GM23338 (cell line): ENCODE measurements around the gene ASPHD2. TPM values are rescaled to one million over a fixed set of nuclear protein-coding genes. Genes with fewer than 3 reads are reported as not detected.

ENCODE experiments used
- ATAC-seq: fragments of 200-7000 bp; cut with Tn5 transposase; 3 replicates; pipeline ENCODE4 v1.9.1; 2020
- DNase-seq: peaks from one replicate; pipeline ENCODE4 v3.0.0-alpha.2; 2015; ENCODE audit warnings: low spot score
- H2AFZ ChIP-seq: fragments of 200-600 bp; sonication (generic); 2 replicates; pipeline ENCODE4 v1.8.0; 2016; ENCODE audit warnings: antibody characterized with exemption, mild to moderate bottlenecking, moderate library complexity
- H3F3A ChIP-seq: fragments of 200-600 bp; sonication (generic); replicated peaks from 2 replicates; pipeline ENCODE4 v1.8.0; 2017; ENCODE audit warnings: antibody characterized with exemption, mixed run types, low read depth
- H3K27ac ChIP-seq: fragments of 200-600 bp; sonication (generic); 2 replicates; pipeline ENCODE4 v1.6.1; 2016; ENCODE audit warnings: low read depth
- H3K27me3 ChIP-seq: fragments of 200-600 bp; sonication (generic); 2 replicates; pipeline ENCODE4 v1.8.0; 2016; ENCODE audit warnings: mild to moderate bottlenecking, mixed run types, moderate library complexity; ENCODE audit not compliant: insufficient read depth
- H3K36me3 ChIP-seq: fragments of 200-600 bp; sonication (generic); 2 replicates; pipeline ENCODE4 v1.8.0; 2016; ENCODE audit warnings: mild to moderate bottlenecking; ENCODE audit not compliant: insufficient read depth
- H3K4me1 ChIP-seq: fragments of 200-600 bp; sonication (generic); 2 replicates; pipeline ENCODE4 v1.8.0; 2016; ENCODE audit warnings: mild to moderate bottlenecking, moderate library complexity; ENCODE audit not compliant: insufficient read depth
- H3K4me2 ChIP-seq: fragments of 200-600 bp; sonication (generic); 2 replicates; pipeline ENCODE4 v1.7.1; 2017; ENCODE audit warnings: mixed run types
- H3K4me3 ChIP-seq: fragments of 200-600 bp; sonication (generic); 2 replicates; pipeline ENCODE4 v1.6.1; 2016; ENCODE audit warnings: mixed run types
- H3K79me2 ChIP-seq: fragments of 200-600 bp; sonication (generic); replicated peaks from 2 replicates; pipeline ENCODE4 v1.8.0; 2017; ENCODE audit warnings: mild to moderate bottlenecking; ENCODE audit not compliant: insufficient read depth
- H3K9me2 ChIP-seq: fragments of 200-600 bp; sonication (generic); 2 replicates; pipeline ENCODE4 v1.8.0; 2017; ENCODE audit not compliant: insufficient read depth
- H4K20me1 ChIP-seq: fragments of 200-600 bp; sonication (generic); replicated peaks from 2 replicates; pipeline ENCODE4 v1.8.0; 2017; ENCODE audit warnings: mild to moderate bottlenecking; ENCODE audit not compliant: insufficient read depth
- H3K27ac Mint-ChIP-seq: 2 replicates; pipeline ENCODE4 v1.8.0; 2020; ENCODE audit warnings: inconsistent platforms, mild to moderate bottlenecking, moderate library complexity, mixed read lengths
- H3K27me3 Mint-ChIP-seq: 3 replicates; pipeline ENCODE4 v1.8.0; 2022; ENCODE audit warnings: low read depth, mild to moderate bottlenecking, moderate library complexity, mixed read lengths, inconsistent platforms; ENCODE audit not compliant: insufficient read depth, poor library complexity
- H3K36me3 Mint-ChIP-seq: 3 replicates; pipeline ENCODE4 v1.8.0; 2021; ENCODE audit warnings: low read depth, mild to moderate bottlenecking, inconsistent platforms, moderate library complexity, mixed read lengths
- H3K4me1 Mint-ChIP-seq: 3 replicates; pipeline ENCODE4 v1.8.0; 2020; ENCODE audit warnings: mild to moderate bottlenecking, inconsistent platforms, mixed read lengths
- H3K4me3 Mint-ChIP-seq: 3 replicates; pipeline ENCODE4 v1.8.0; 2021; ENCODE audit warnings: moderate library complexity, mild to moderate bottlenecking, inconsistent platforms, mixed read lengths
- H3K9me3 Mint-ChIP-seq: 3 replicates; pipeline ENCODE4 v1.8.0; 2020; ENCODE audit warnings: moderate library complexity, mild to moderate bottlenecking, inconsistent platforms, mixed read lengths
- CREB1 ChIP-seq: fragments of 250-450 bp; sonication (Bioruptor Pico); IDR thresholded peaks from 2 replicates; pipeline ENCODE4 v1.5.0; 2020; ENCODE audit warnings: low read depth, mild to moderate bottlenecking, moderate library complexity
- EZH2 ChIP-seq: fragments of 200-600 bp; sonication (generic); IDR thresholded peaks from one replicate; pipeline ENCODE4 v1.8.0; 2017; ENCODE audit warnings: antibody characterized with exemption, mild to moderate bottlenecking, low read depth; ENCODE audit not compliant: unreplicated experiment
- POLR2AphosphoS5 ChIP-seq: IDR thresholded peaks from 2 replicates; pipeline ENCODE4 v1.6.1; 2016; ENCODE audit warnings: antibody characterized with exemption, low read depth
- ZNF331 ChIP-seq: fragments of 250-450 bp; sonication (Bioruptor Pico); IDR thresholded peaks from 2 replicates; pipeline ENCODE4 v1.5.0; 2020; ENCODE audit warnings: low read depth, mild to moderate bottlenecking, moderate library complexity
- polyA plus RNA-seq: library from polyadenylated mRNA; unstranded; fragments of >200 nt; fragmentation: Nextera tagmentation; extraction: Ambion mirVana; gene quantifications from 2 replicates; pipeline ENCODE4 v1.2.1, GENCODE V29; 2016
- total RNA-seq: library from RNA; depleted of rRNA; stranded (reverse); fragments of >200 nt; shearing (Covaris generic); gene quantifications from 2 replicates; pipeline ENCODE4 v1.2.3, GENCODE V29; 2014
- TF ChIP-seq, protein P1 (sequence below): IDR thresholded peaks from one replicate; pipeline ENCODE4 v1.6.1; 2018; ENCODE audit warnings: antibody characterized with exemption; ENCODE audit not compliant: unreplicated experiment
- TF ChIP-seq, protein P2 (sequence below): IDR thresholded peaks from 2 replicates; pipeline ENCODE4 v1.6.1; 2016; ENCODE audit warnings: antibody characterized with exemption

The ASPHD2 gene
- total and polyA plus RNA-seq, 2 experiments from 2014 or later: 6.0 to 9.3 TPM

DNA sequence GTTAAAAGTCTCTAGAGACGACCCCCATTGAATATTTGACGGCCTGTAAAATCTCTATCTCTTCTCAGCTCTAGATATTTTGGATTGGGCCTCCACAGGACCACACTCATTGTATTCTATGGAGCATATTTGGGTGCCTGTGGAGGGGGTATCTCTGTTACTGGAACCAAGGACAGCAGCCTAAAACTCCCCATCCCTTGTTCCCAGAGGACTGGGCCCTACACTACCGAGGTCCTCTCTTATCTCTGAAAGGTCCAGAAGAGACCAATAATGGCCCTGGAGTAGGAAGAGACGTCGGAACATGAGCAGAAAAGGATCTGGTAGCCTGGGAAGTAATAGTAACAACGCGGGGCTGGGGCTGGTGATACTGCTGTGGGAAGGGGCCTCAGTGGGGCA is 54.0 kb downstream of the ASPHD2 start:
- no peaks in the 10 kb centered on the region for H3K9me2 ChIP-seq
- H4K20me1 ChIP-seq: peaks cover 9% of the 10 kb centered on the region; the same call in 1 of the 2 replicates
- H3K9me3 Mint-ChIP-seq: 0 out of 3 replicates have a peak, but pooled peaks cover 2% of the 10 kb centered on the region
- H3K36me3 ChIP-seq: peaks cover 14% of the 10 kb centered on the region
- peak overlapping the region; percentile 88 for H2AFZ ChIP-seq
- peak overlapping the region; percentile 98 for H3K27ac Mint-ChIP-seq
- peaks cover 43% of the 10 kb centered on the region for H3K4me1 Mint-ChIP-seq
- DNase-seq (no peak), ATAC-seq (peak; percentile 17)
- peak overlapping the region; percentile 100 for H3K4me2 ChIP-seq
- H3K79me2 ChIP-seq: peaks cover 76% of the 10 kb centered on the region
- H3K36me3 Mint-ChIP-seq: peaks cover 22% of the 10 kb centered on the region
- peaks cover 27% of the 10 kb centered on the region for H3K4me1 ChIP-seq
- H3K4me3 ChIP-seq: peak overlapping the region; percentile 99
- peaks cover 2% of the 10 kb centered on the region for H3K27me3 Mint-ChIP-seq
- H3F3A ChIP-seq: peaks cover 20% of the 10 kb centered on the region
- peak overlapping the region; percentile 98 for H3K4me3 Mint-ChIP-seq
- no peaks in the 10 kb centered on the region for H3K27me3 ChIP-seq
- TF ChIP-seq, protein P1, sequence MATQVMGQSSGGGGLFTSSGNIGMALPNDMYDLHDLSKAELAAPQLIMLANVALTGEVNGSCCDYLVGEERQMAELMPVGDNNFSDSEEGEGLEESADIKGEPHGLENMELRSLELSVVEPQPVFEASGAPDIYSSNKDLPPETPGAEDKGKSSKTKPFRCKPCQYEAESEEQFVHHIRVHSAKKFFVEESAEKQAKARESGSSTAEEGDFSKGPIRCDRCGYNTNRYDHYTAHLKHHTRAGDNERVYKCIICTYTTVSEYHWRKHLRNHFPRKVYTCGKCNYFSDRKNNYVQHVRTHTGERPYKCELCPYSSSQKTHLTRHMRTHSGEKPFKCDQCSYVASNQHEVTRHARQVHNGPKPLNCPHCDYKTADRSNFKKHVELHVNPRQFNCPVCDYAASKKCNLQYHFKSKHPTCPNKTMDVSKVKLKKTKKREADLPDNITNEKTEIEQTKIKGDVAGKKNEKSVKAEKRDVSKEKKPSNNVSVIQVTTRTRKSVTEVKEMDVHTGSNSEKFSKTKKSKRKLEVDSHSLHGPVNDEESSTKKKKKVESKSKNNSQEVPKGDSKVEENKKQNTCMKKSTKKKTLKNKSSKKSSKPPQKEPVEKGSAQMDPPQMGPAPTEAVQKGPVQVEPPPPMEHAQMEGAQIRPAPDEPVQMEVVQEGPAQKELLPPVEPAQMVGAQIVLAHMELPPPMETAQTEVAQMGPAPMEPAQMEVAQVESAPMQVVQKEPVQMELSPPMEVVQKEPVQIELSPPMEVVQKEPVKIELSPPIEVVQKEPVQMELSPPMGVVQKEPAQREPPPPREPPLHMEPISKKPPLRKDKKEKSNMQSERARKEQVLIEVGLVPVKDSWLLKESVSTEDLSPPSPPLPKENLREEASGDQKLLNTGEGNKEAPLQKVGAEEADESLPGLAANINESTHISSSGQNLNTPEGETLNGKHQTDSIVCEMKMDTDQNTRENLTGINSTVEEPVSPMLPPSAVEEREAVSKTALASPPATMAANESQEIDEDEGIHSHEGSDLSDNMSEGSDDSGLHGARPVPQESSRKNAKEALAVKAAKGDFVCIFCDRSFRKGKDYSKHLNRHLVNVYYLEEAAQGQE: peak; percentile 20
- no peak for TF ChIP-seq EZH2
- TF ChIP-seq POLR2AphosphoS5: no peak
- no peak for TF ChIP-seq CREB1 (CRISPR knock-in tag)
- H3K27ac ChIP-seq: peak overlapping the region; percentile 99

- Histone ChIP-seq H2AFZ (peak within 1 kb of the TSS; percentile 94), H3K4me3 (peak within 1 kb of the TSS; percentile 99), H3K79me2 (peaks cover 73% of the 10 kb centered on the region), H3F3A (peaks cover 25% of the 10 kb centered on the region), H3K27ac (peak within 1 kb of the TSS; percentile 99), H3K9me2 (no peaks in the 10 kb centered on the region), H4K20me1 (peaks cover 9% of the 10 kb centered on the region; the same call in 1 of the 2 replicates), H3K27me3 (no peaks in the 10 kb centered on the region), H3K36me3 (peaks cover 18% of the 10 kb centered on the region), H3K4me2 (peak within 1 kb of the TSS; percentile 100), H3K4me1 (peaks cover 27% of the 10 kb centered on the region)
- Mint-ChIP-seq H3K27ac (peak within 1 kb of the TSS; percentile 98), H3K9me3 (0 out of 3 replicates have a peak, but pooled peaks cover 2% of the 10 kb centered on the region), H3K27me3 (peaks cover 2% of the 10 kb centered on the region), H3K36me3 (peaks cover 26% of the 10 kb centered on the region), H3K4me3 (peak within 1 kb of the TSS; percentile 98), H3K4me1 (peaks cover 43% of the 10 kb centered on the region)
- peak; percentile 97 for DNase-seq
- ATAC-seq: peak; percentile 94
- TF ChIP-seq POLR2AphosphoS5 (peak; percentile 94), ZNF331 (CRISPR knock-in tag) (no peak), CREB1 (CRISPR knock-in tag) (peak; percentile 100)
- TF ChIP-seq, protein P2, sequence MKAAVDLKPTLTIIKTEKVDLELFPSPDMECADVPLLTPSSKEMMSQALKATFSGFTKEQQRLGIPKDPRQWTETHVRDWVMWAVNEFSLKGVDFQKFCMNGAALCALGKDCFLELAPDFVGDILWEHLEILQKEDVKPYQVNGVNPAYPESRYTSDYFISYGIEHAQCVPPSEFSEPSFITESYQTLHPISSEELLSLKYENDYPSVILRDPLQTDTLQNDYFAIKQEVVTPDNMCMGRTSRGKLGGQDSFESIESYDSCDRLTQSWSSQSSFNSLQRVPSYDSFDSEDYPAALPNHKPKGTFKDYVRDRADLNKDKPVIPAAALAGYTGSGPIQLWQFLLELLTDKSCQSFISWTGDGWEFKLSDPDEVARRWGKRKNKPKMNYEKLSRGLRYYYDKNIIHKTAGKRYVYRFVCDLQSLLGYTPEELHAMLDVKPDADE: 0 out of 2 replicates have a peak, but pooled peaks have one; percentile 57
Observed at GRCh38 chr22:26483439-26484359, 54.6 kb downstream of the ASPHD2 start, which contains the start of the genes HPS4 and SRRD. TSS of gene HPS4 (minus strand) at chr22:26483783. CDS start at chr22:26481762, 2,021 bp downstream. TSS of gene SRRD (plus strand) at chr22:26483877. CDS start at chr22:26483891, 14 bp downstream.
